H9 (cell line): ENCODE data around the gene KDM4F. TPM values are rescaled to one million over a fixed set of nuclear protein-coding genes. Genes with fewer than 3 reads are reported as not detected.

Experiments
- DNase-seq: peaks from one replicate; pipeline ENCODE4 v3.0.0-alpha.2; 2017
- H2AFZ ChIP-seq: one replicate; pipeline ENCODE4 v1.6.1; 2013; ENCODE audit warnings: mild to moderate bottlenecking, low read length, control low read depth, moderate library complexity
- H2AK5ac ChIP-seq: 2 replicates; pipeline ENCODE4 v1.6.1; 2013; ENCODE audit warnings: low read length, control low read depth, mixed read lengths; ENCODE audit not compliant: insufficient read length
- H2BK120ac ChIP-seq: one replicate; pipeline ENCODE4 v1.6.1; 2013; ENCODE audit warnings: low read depth, mild to moderate bottlenecking, low read length, control low read depth, inconsistent platforms; ENCODE audit not compliant: poor library complexity, severe bottlenecking
- H2BK12ac ChIP-seq: 2 replicates; pipeline ENCODE4 v1.6.1; 2013; ENCODE audit warnings: low read length, control low read depth, mixed read lengths, low read depth; ENCODE audit not compliant: insufficient read length
- H2BK15ac ChIP-seq: 2 replicates; pipeline ENCODE4 v1.6.1; 2013; ENCODE audit warnings: low read depth, low read length, control low read depth
- H2BK20ac ChIP-seq: one replicate; pipeline ENCODE4 v1.6.1; 2013; ENCODE audit warnings: low read depth, mild to moderate bottlenecking, low read length, control low read depth, inconsistent platforms; ENCODE audit not compliant: poor library complexity, severe bottlenecking
- H2BK5ac ChIP-seq: 2 replicates; pipeline ENCODE4 v1.6.1; 2013; ENCODE audit warnings: low read length, control low read depth, mixed read lengths; ENCODE audit not compliant: insufficient read length
- H3K14ac ChIP-seq: 2 replicates; pipeline ENCODE4 v1.6.1; 2013; ENCODE audit warnings: low read length, control low read depth; ENCODE audit not compliant: insufficient read depth
- H3K18ac ChIP-seq: 2 replicates; pipeline ENCODE4 v1.6.1; 2013; ENCODE audit warnings: low read depth, mild to moderate bottlenecking, mixed read lengths, low read length, control low read depth; ENCODE audit not compliant: insufficient read length
- H3K23ac ChIP-seq: 2 replicates; pipeline ENCODE4 v1.6.1; 2013; ENCODE audit warnings: low read length, control low read depth, mixed read lengths, low read depth; ENCODE audit not compliant: insufficient read length
- H3K23me2 ChIP-seq: 2 replicates; pipeline ENCODE4 v1.6.1; 2013; ENCODE audit warnings: low read depth, mild to moderate bottlenecking, mixed read lengths, low read length, control low read depth; ENCODE audit not compliant: insufficient read length, poor library complexity, severe bottlenecking
- H3K27ac ChIP-seq: 2 replicates; pipeline ENCODE4 v1.5.1; 2013; ENCODE audit warnings: low read length, control low read depth, mixed read lengths, low read depth; ENCODE audit not compliant: insufficient read length
- H3K27me3 ChIP-seq: 2 replicates; pipeline ENCODE4 v1.6.1; 2013; ENCODE audit warnings: low read length, control low read depth, inconsistent platforms; ENCODE audit not compliant: insufficient read depth
- H3K4ac ChIP-seq: 2 replicates; pipeline ENCODE4 v1.6.1; 2013; ENCODE audit warnings: low read depth, mild to moderate bottlenecking, control low read depth, inconsistent platforms, low read length, moderate library complexity
- H3K4me1 ChIP-seq: 2 replicates; pipeline ENCODE4 v1.6.1; 2013; ENCODE audit warnings: low read length, control low read depth, inconsistent platforms; ENCODE audit not compliant: insufficient read depth
- H3K4me2 ChIP-seq: 2 replicates; pipeline ENCODE4 v1.6.1; 2013; ENCODE audit warnings: low read length, control low read depth, mixed read lengths; ENCODE audit not compliant: insufficient read length, insufficient read depth
- H3K56ac ChIP-seq: 2 replicates; pipeline ENCODE4 v1.6.1; 2013; ENCODE audit warnings: low read depth, mild to moderate bottlenecking, mixed read lengths, low read length, control low read depth; ENCODE audit not compliant: insufficient read length
- H3K79me1 ChIP-seq: 2 replicates; pipeline ENCODE4 v1.6.1; 2013; ENCODE audit warnings: low read depth, mild to moderate bottlenecking, moderate library complexity, low read length, control low read depth, inconsistent platforms; ENCODE audit not compliant: insufficient read depth, poor library complexity, severe bottlenecking
- H3K79me2 ChIP-seq: 2 replicates; pipeline ENCODE4 v1.6.1; 2013; ENCODE audit warnings: low read length, control low read depth, inconsistent platforms; ENCODE audit not compliant: insufficient read depth
- H3K9ac ChIP-seq: 2 replicates; pipeline ENCODE4 v1.6.1; 2013; ENCODE audit warnings: low read length, control low read depth, mixed read lengths; ENCODE audit not compliant: insufficient read length; ENCODE audit errors: extremely low read depth
- H3K9me3 ChIP-seq: one replicate; pipeline ENCODE4 v1.6.1; 2013; ENCODE audit warnings: low read depth, low read length, inconsistent platforms; ENCODE audit not compliant: control insufficient read depth
- H3T11ph ChIP-seq: one replicate; pipeline ENCODE4 v1.6.1; 2013; ENCODE audit warnings: mild to moderate bottlenecking, low read length, control low read depth, inconsistent platforms
- H4K20me1 ChIP-seq: one replicate; pipeline ENCODE4 v1.6.1; 2013; ENCODE audit not compliant: control insufficient read depth, insufficient read length, insufficient read depth
- H4K5ac ChIP-seq: 2 replicates; pipeline ENCODE4 v1.6.1; 2013; ENCODE audit warnings: low read depth, mild to moderate bottlenecking, mixed read lengths, low read length, control low read depth; ENCODE audit not compliant: insufficient read length
- H4K8ac ChIP-seq: replicated peaks from 2 replicates; pipeline ENCODE4 v1.6.1; 2013; ENCODE audit warnings: low read length, control low read depth, mixed read lengths, low read depth; ENCODE audit not compliant: insufficient read length
- H4K91ac ChIP-seq: 2 replicates; pipeline ENCODE4 v1.6.1; 2013; ENCODE audit warnings: low read depth, mild to moderate bottlenecking, moderate library complexity, mixed read lengths, low read length, control low read depth; ENCODE audit not compliant: insufficient read length
- H3K27ac Mint-ChIP-seq, 3 experiments: 2 replicates in 2 of 3; 3 replicates in 1 of 3; pipeline ENCODE4 v1.8.0; 2020 to 2021; ENCODE audit warnings: mixed read lengths in 3 of 3, mild to moderate bottlenecking in 1 of 3, moderate library complexity in 1 of 3
- H3K27me3 Mint-ChIP-seq: 2 replicates; pipeline ENCODE4 v1.8.0; 2021; ENCODE audit warnings: low read depth, mild to moderate bottlenecking, moderate library complexity, mixed read lengths
- H3K36me3 Mint-ChIP-seq, 3 experiments: 2 replicates in 2 of 3; 3 replicates in 1 of 3; pipeline ENCODE4 v1.8.0; 2020 to 2021; ENCODE audit warnings: low read depth in 3 of 3, mixed read lengths in 3 of 3; ENCODE audit not compliant: insufficient read depth in 1 of 3
- H3K4me1 Mint-ChIP-seq, 2 experiments: 2 replicates each; pipeline ENCODE4 v1.8.0; 2020; ENCODE audit warnings: mixed read lengths in 2 of 2
- H3K4me3 Mint-ChIP-seq, 2 experiments: 2 replicates in 1 of 2; 3 replicates in 1 of 2; pipeline ENCODE4 v1.8.0; 2020 to 2021; ENCODE audit warnings: mild to moderate bottlenecking in 2 of 2, mixed read lengths in 2 of 2, moderate library complexity in 1 of 2
- H3K9me3 Mint-ChIP-seq, 2 experiments: 2 replicates in 1 of 2; 3 replicates in 1 of 2; pipeline ENCODE4 v1.8.0; 2020; ENCODE audit warnings: mild to moderate bottlenecking in 2 of 2, mixed read lengths in 2 of 2, moderate library complexity in 1 of 2
- WGBS: extraction: QIAGEN DNeasy Blood & Tissue Kit; methylation state at CpG from one replicate; pipeline ENCODE4 v1.1.7; 2013; ENCODE audit warnings: missing lambda C conversion rate, low lambda C conversion rate, mixed read lengths; ENCODE audit not compliant: insufficient read length; ENCODE audit errors: extremely low coverage; 5-methylcytosine and 5-hydroxymethylcytosine counted together
- total RNA-seq: library from RNA; stranded (reverse); gene quantifications from 2 replicates; pipeline ENCODE4 v1.2.1, GENCODE V29; 2021
- TF ChIP-seq, protein P1 (sequence below): fragments of 200-600 bp; sonication (generic); conservative IDR thresholded peaks from 3 replicates; pipeline ENCODE4 v1.8.0; 2021; ENCODE audit warnings: antibody characterized with exemption, mild to moderate bottlenecking

Gene KDM4F
- total RNA-seq, 1 experiment from 2014 or later, result not detected

DNA sequence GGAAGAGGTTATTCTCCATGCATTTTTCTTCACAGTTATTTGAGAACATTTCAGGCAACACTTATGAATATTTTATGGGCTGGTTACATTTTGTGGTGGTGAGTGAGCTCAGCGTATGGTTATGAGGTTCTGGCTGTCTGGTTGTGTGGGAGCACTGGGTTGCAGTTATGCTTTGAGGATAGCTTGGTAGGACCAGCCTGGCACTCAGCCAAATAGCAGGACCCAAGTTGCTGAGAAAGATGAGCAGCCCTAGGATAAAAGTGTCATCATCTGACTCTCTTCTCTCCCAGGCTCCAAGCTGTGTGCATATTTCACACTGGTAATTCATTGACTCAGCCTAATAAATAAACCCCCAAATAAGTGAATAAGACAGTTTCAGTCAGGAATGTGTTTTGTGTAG, 9.4 kb downstream of the KDM4F start:
- no peak overlapping the region for H3K4me2 ChIP-seq
- H3K27me3 Mint-ChIP-seq, result peaks cover 59% of the 10 kb centered on the region
- no peaks in the 10 kb centered on the region for H4K20me1 ChIP-seq
- no peaks in the 10 kb centered on the region for H3K9me3 Mint-ChIP-seq
- H3K36me3 Mint-ChIP-seq, result no peaks in the 10 kb centered on the region
- no peak overlapping the region for H3K56ac ChIP-seq
- no peak overlapping the region for H3K27ac ChIP-seq
- H3K4me1 ChIP-seq, result no peaks in the 10 kb centered on the region
- no peaks in the 10 kb centered on the region for H3K4me1 Mint-ChIP-seq
- no peak overlapping the region for H2AK5ac ChIP-seq
- no peak overlapping the region for H4K8ac ChIP-seq
- no peaks in the 10 kb centered on the region for H3K79me2 ChIP-seq
- no peak overlapping the region for H3K4ac ChIP-seq
- H2AFZ ChIP-seq, result no peak overlapping the region
- no peak overlapping the region for H3T11ph ChIP-seq
- no peak overlapping the region for H2BK12ac ChIP-seq
- no peaks in the 10 kb centered on the region for H3K23me2 ChIP-seq
- H3K18ac ChIP-seq, result no peak overlapping the region
- H3K9me3 ChIP-seq, result no peaks in the 10 kb centered on the region
- no peaks in the 10 kb centered on the region for H3K79me1 ChIP-seq
- no peak overlapping the region for H2BK20ac ChIP-seq
- no peak overlapping the region for H2BK120ac ChIP-seq
- H3K4me3 Mint-ChIP-seq, result no peak overlapping the region
- DNase-seq, result no peak
- H3K27ac Mint-ChIP-seq, result no peak overlapping the region
- H4K5ac ChIP-seq, result no peak overlapping the region
- no peak overlapping the region for H3K9ac ChIP-seq
- WGBS, result no CpG with 5 or more reads among the region's 1 CpG
- TF ChIP-seq, protein P1, sequence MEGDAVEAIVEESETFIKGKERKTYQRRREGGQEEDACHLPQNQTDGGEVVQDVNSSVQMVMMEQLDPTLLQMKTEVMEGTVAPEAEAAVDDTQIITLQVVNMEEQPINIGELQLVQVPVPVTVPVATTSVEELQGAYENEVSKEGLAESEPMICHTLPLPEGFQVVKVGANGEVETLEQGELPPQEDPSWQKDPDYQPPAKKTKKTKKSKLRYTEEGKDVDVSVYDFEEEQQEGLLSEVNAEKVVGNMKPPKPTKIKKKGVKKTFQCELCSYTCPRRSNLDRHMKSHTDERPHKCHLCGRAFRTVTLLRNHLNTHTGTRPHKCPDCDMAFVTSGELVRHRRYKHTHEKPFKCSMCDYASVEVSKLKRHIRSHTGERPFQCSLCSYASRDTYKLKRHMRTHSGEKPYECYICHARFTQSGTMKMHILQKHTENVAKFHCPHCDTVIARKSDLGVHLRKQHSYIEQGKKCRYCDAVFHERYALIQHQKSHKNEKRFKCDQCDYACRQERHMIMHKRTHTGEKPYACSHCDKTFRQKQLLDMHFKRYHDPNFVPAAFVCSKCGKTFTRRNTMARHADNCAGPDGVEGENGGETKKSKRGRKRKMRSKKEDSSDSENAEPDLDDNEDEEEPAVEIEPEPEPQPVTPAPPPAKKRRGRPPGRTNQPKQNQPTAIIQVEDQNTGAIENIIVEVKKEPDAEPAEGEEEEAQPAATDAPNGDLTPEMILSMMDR, result no peak
- no peak overlapping the region for H2BK5ac ChIP-seq
- H3K23ac ChIP-seq, result no peak overlapping the region
- H2BK15ac ChIP-seq, result no peak overlapping the region
- no peak overlapping the region for H4K91ac ChIP-seq
- no peak overlapping the region for H3K14ac ChIP-seq
- H3K27me3 ChIP-seq, result no peaks in the 10 kb centered on the region
